Glomerular endothelial cell (primary cell): ENCODE results near the gene CGB2. TPM values are rescaled to one million over a fixed set of nuclear protein-coding genes. Genes with fewer than 3 reads are reported as not detected.
"Not testable (repeated sequence)": the region's sequence is repeated elsewhere in the genome, so short reads cannot be mapped to it uniquely, and the experiment has no call there.

Experiments used
- DNase-seq: peaks from one replicate; pipeline ENCODE4 v3.0.0-alpha.2; 2011; ENCODE audit warnings: low read depth, low spot score; ENCODE audit errors: extremely low read depth
- total RNA-seq: library from RNA; depleted of rRNA; stranded (reverse); fragments of >200 nt; gene quantifications from 2 replicates; pipeline ENCODE4 v1.2.3, GENCODE V29; 2015

CGB2 gene
- total RNA-seq, 1 donor from 2014 or later, result not detected

DNA sequence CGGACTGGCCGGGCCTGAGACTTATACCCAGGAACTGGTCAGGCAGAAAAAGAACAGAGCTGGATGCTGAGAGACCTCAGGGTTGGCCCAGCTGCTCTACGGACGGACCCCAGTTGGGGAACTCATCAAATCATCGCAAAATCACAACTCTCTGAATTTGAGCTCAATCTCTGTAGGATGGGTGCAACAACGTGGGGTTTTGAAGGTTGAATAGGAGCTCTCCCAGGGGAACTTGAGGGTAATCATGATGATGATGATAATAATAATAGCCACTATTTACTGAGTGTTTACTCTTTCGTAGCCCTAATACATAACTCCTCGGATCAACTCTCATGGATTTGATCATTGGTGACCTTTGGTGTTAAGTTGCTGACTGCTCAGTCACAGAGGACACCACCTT is 1.4 kb upstream of the CGB2 start:
- DNase-seq, result not testable (repeated sequence)

GRCh38 chr19:49036815-49037214 is 5.1 kb downstream of the CGB2 start, which contains the start of gene CGB1:
Gene CGB1, minus strand, starts transcription at chr19:49036895. Its CDS starts 184 bp downstream, at chr19:49036711.
- not testable (repeated sequence) for DNase-seq

DNA sequence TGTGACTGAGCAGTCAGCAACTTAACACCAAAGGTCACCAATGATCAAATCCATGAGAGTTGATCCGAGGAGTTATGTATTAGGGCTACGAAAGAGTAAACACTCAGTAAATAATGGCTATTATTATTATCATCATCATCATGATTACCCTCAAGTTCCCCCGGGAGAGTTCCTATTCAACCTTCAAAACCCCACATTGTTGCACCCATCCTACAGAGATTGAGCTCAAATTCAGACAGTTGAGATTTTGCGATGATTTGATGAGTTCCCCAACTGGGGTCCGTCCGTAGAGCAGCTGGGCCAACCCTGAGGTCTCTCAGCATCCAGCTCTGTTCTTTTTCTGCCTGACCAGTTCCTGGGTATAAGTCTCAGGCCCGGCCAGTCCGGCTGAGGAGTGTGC is 6.4 kb downstream of the CGB2 start:
- not testable (repeated sequence) for DNase-seq

DNA sequence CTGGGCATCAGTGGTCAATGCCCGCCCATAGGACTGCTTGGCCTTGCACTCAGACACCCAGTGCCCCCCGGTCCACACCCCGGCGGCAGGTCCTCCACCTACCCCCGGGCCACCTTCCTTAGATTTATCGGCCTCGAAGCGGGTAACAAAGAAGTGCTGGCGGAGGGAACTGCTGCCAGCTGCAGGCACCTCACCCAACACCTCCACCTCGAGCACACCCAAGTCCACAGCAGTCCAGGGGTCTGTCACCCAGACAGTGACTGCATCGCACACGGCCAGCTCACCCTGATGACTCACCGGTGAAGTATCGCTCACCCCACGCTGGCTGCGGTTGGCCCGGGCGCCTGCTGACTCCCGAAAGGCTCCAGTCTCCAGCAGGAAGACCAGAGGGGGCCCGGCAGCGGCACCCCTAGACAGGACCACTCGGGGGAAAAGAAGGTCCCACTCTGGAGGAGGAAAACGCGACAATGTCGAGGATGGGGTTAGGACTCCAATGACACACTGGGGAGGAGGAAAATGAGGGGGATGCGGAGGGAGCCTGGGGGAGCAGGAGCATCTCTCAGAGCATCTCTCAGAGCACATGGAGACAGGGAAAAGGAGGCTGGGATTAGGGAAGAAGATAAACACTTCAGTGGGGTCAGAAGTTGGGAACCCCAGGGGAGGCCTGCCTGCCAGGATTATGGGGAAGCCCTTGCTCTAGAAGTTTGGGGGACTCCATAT is 7.0 kb downstream of the CGB2 start:
- DNase-seq, result not testable (repeated sequence)

GRCh38 chr19:49039736-49040135 is 8.0 kb downstream of the CGB2 start:
- DNase-seq, result not testable (repeated sequence)

DNA sequence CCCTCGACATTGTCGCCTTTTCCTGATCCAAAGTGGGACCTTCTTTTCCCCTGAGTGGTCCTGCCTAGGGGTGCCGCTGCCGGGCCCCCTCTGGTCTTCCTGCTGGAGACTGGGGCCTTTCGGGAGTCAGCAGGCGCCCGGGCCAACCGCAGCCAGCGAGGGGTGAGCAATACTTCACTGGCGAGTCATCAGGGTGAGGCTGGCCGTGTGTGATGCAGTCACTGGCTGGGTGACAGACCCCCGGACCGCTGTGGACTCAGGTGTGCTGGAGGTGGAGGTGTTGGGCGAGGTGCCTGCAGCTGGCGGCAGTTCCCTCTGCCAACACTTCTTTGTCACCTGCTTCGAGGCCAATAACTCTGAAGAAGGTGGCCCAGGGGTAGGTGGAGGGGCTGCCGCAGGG is 10.5 kb downstream of the CGB2 start:
- no peak for DNase-seq

GRCh38 chr19:49042666-49043065 is 11.0 kb downstream of the CGB2 start:
- DNase-seq, result not testable (repeated sequence)

GRCh38 chr19:49043548-49043947 is 11.9 kb downstream of the CGB2 start, which contains the start of gene CGB5:
Gene CGB5, plus strand, starts transcription at chr19:49043848. Its CDS starts 362 bp downstream, at chr19:49044210.
- not testable (repeated sequence) for DNase-seq

- DNase-seq, result not testable (repeated sequence)
These were observed 17.3 kb downstream of the CGB2 start, which contains the start of gene CGB8 for GRCh38 chr19:49049011-49049410. Gene CGB8, minus strand, starts transcription at chr19:49049111. Its CDS starts 372 bp downstream, at chr19:49048739.

DNA sequence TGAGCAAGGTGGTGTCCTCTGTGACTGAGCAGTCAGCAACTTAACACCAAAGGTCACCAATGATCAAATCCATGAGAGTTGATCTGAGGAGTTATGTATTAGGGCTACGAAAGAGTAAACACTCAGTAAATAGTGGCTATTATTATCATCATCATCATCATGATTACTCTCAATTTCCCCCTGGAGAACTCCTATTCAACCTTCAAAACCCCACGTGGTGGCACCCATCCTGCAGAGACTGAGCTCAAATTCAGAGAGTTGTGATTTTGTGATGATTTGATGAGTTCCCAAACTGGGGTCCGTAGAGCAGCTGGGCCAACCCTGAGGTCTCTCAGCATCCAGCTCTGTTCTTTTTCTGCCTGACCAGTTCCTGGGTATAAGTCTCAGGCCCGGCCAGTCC is 18.1 kb downstream of the CGB2 start:
- not testable (repeated sequence) for DNase-seq

GRCh38 chr19:49050376-49051033 is 18.8 kb downstream of the CGB2 start:
- not testable (repeated sequence) for DNase-seq

- DNase-seq, result no peak
These were observed 24.6 kb downstream of the CGB2 start for GRCh38 chr19:49056101-49056901.

DNA sequence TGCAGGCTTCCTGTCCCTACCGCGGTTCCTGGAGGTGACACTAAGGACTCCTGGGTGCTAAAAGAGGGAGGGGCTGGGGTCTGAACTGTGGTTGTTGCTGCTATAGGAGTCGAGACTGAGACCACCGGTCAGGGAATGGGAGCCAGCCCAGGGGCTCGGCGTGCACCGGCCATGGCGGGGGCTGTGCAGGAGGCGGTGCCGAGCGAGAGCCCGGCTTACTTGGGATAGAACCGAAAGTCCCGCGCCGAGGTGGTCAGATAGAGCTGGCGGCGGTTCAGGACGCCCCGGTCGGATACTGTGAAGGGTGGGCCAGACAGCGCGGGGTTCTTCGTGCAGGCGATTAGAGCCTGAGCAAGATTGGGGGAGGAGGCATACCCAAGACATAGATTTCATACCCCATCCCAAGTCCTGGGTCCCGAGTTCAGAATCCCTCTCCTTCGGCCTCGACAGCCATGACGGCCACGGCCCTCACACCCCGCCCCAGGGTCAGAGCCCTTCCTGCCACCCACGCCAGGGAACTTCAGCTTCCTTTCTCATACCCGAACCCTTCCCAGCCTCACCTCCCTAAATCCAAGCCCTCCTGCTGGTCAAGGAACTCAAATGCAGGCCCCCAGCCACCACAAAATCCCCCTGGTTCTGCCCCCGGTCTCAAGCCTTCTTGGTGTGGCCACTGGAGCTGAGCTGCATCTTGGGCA is 25.4 kb downstream of the CGB2 start:
- not testable (repeated sequence) for DNase-seq

DNA sequence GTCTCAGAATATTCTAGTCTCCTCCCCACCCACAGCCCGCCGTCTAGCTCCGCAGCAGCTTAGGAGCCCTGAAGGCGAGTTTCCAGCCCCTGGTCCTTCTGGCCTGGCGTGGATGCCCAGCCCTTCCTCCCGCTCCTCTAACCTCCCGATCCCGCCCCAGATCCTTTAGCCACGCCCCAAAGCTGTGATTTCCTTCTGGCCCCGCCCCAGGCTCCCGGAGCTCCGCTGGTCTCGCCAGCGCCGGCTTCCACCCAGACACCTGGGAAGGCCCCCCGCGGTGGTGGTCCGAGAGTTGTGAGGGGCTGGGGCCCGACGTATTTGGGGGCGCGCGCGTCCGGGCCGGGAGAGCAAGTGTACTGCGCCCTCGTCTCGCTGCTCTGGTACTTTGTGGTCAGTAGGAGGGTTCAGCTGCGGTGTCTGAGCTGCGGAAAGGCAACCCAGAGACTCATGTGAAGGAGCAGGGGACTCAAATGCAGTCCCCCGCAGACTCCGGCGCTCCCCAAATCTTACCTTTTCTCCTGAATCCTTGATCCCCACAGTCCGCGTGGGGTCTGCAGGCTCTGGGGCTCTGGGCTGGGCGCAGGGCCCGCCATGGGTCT is 26.0 kb downstream of the CGB2 start, which contains the start of gene CGB7:
Gene CGB7 (minus strand): TSS at position 114 of the 599 bp plus-strand sequence. CDS start 2,374 bp downstream, outside the sequence.
- no peak for DNase-seq

- DNase-seq, result no peak
These were observed 26.9 kb downstream of the CGB2 start for GRCh38 chr19:49058562-49058961.

GRCh38 chr19:49059053-49059452 is 27.4 kb downstream of the CGB2 start:
- no peak for DNase-seq

DNA sequence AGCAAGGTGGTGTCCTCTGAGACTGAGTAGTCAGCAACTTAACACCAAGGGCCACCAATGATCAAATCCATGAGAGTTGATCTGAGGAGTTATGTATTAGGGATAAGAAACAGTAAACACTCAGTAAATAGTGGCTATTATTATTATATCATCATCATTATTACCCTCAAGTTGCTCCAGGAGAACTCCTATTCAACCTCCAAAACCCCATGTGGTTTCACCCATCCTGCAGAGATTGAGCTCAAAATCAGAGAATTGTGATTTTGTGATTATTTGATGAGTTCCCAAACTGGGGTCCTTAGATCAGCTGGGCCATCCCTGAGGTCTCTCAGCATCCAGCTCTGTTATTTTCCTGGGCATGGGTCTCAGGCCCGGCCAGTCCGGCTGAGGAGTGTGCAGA is 29.3 kb downstream of the CGB2 start:
- no peak for DNase-seq

DNA sequence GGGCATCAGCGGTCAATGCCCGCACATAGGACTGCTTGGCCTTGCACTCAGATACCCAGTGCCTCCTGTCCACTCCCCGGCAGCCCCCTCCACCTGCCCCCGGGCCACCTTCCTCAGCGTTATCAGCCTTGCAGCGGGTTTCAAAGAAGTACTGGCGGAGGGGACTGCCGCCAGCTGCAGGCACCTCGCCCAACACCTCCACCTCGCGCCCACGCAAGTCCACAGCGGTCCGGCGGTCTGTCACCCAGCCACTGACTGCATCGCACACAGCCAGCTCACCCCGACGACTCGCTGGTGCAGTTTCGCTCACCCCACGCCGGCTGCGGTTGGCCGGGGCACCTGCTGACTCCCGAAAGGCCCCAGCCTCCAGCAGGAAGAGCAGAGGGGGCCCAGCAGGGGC is 29.8 kb downstream of the CGB2 start:
- DNase-seq, result no peak

GRCh38 chr19:49064029-49064629 is 32.4 kb downstream of the CGB2 start:
- no peak for DNase-seq
